Vagina (tissue), 2 donors: ENCODE measurements around the gene FRAT1.

Source experiments
- POLR2A ChIP-seq, 2 donors: fragments of 450-650 bp; IDR thresholded peaks; one replicate each; pipeline ENCODE4 v1.6.1; 2017; ENCODE audit warnings: antibody characterized with exemption in 2 of 2, mild to moderate bottlenecking in 2 of 2, moderate library complexity in 2 of 2
- TF ChIP-seq, protein P1 (sequence below), 3 experiments: fragments of 450-650 bp in 2 of 3; fragments of 200-600 bp in 1 of 3; sonication (generic) in 1 of 3; IDR thresholded peaks; one replicate each; pipeline ENCODE4 v1.5.1; 2017 to 2019; ENCODE audit warnings: antibody characterized with exemption in 3 of 3, mild to moderate bottlenecking in 2 of 3, moderate library complexity in 2 of 3

DNA sequence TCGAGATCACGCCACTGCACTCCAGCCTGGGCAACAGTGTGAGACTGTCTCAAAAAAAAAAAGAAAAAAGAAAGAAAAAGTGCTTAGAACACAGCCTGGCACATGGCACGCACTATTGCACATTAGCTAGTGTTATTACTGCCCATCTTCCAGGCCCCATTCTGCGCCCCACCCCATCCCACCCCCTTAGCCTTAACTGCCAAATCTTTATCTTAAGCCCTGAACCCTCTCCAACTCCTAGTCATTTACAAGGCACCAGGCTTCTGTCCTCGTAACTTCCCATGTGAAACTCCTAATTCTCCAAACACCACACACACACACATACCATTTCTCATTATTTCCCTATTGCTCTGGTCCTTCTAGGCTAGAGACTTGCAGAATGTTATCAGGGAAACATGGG, 10.7 kb downstream of the FRAT1 start:
- TF ChIP-seq POLR2A (IDR thresholded peaks at IDR 0.05): no peak
- TF ChIP-seq, protein P1, sequence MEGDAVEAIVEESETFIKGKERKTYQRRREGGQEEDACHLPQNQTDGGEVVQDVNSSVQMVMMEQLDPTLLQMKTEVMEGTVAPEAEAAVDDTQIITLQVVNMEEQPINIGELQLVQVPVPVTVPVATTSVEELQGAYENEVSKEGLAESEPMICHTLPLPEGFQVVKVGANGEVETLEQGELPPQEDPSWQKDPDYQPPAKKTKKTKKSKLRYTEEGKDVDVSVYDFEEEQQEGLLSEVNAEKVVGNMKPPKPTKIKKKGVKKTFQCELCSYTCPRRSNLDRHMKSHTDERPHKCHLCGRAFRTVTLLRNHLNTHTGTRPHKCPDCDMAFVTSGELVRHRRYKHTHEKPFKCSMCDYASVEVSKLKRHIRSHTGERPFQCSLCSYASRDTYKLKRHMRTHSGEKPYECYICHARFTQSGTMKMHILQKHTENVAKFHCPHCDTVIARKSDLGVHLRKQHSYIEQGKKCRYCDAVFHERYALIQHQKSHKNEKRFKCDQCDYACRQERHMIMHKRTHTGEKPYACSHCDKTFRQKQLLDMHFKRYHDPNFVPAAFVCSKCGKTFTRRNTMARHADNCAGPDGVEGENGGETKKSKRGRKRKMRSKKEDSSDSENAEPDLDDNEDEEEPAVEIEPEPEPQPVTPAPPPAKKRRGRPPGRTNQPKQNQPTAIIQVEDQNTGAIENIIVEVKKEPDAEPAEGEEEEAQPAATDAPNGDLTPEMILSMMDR (IDR thresholded peaks at IDR 0.05): no peak
